ENCODE data around the gene NHERF2.
"Not testable (repeated sequence)": the region's sequence is repeated elsewhere in the genome, so short reads cannot be mapped to it uniquely, and the experiment has no call there.

Gene NHERF2

DNA sequence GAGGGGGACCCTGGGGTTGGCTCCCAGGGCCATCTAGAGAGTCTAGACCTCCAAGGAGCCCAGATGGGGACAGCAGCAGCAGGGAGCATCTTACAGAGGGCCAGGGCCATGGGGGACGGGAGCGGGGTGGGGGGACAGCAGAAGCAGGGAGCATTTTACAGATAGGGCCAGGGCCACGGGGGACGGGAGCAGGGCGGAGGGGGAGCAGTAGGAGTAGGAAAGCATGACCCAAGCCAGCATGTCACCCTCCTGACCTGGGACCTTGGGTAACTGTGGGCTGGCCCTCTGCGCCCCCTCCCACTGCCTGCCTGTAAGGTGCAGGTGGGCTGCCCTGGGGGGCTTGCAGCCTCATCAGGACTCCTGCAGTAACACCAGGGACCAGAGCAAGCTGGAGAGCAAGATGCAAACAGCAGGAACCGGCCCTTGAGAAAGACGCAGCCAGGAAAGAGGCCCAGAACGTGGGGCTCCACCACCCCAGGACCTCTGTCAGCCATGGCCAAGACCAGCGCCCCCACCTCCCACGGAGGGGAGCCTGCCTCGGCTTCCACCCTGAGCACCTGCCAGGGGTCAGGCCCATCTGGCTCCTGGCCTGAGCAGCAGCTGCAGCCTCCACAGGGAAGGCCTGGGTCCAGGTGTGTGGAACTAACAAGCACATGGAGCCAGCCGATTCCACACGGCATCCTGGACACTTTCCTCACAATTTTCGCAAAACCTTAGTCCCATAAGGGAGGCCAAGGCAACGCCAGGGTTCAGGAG, 19.4 kb upstream of the NHERF2 start:
- DNase-seq (ENCODE audit: low read depth in 2 of 2): no peak

DNA sequence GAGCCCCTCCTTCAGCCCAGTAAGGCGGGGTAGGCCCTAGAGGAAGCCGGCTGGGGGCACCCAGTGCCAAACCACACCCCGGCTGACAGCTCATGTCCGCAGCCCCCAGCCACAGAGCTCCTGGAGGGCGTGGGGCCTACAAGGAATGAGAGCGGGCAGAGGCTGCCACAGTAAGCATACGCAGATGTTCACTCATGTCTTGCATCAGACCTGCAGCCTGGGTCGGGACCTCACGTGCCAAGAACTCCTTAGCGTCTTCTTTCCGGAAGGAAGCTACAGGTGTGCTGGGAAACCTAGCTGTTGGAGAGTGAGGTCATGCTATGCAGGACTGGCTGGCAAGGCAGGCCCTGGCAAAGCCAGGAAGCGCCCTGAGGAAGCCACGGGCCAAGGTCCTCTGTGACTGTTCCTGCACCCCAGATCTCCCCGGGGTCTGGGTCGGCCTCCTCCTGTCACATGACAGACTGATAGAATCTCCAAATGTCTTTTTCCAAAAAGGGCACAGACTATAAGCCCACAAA, 18.6 kb upstream of the NHERF2 start:
- no peak for DNase-seq (ENCODE audit: low read depth in 2 of 2)

GRCh38 chr16:2008631-2009163, 18.0 kb upstream of the NHERF2 start:
- no peak for DNase-seq (ENCODE audit: low read depth in 2 of 2)

GRCh38 chr16:2009164-2009711, 17.5 kb upstream of the NHERF2 start:
- no peak for DNase-seq (ENCODE audit: low read depth in 2 of 2)

GRCh38 chr16:2009791-2010510, 16.8 kb upstream of the NHERF2 start, which contains the start of gene ZNF598:
Gene ZNF598, minus strand, starts transcription at chr16:2009821.
- DNase-seq (ENCODE audit: low read depth in 2 of 2): peak; percentile 52 to 56

- not testable (repeated sequence) for DNase-seq (ENCODE audit: low read depth in 2 of 2)
Measured at GRCh38 chr16:2011726-2012125, 15.0 kb upstream of the NHERF2 start.

DNA sequence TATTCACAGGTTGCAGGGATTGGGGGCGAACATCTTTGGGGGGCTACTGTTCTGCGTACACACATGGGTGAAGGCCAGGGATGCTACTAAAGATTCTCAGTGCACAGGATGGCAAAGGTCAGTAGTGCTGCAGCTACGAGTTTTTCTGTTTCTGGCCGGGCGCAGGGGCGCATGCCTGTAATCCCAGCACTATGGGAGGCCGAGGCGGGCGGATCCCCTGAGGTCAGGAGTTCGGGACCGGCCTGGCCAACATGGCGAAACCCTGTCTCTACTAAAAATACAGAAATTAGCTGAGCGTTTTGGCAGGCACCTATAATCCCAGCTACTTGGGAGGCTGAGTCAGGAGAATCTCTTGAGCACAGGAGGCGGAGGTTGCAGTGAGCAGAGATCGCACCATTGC, 13.2 kb upstream of the NHERF2 start:
- no peak for DNase-seq (ENCODE audit: low read depth in 2 of 2)

DNA sequence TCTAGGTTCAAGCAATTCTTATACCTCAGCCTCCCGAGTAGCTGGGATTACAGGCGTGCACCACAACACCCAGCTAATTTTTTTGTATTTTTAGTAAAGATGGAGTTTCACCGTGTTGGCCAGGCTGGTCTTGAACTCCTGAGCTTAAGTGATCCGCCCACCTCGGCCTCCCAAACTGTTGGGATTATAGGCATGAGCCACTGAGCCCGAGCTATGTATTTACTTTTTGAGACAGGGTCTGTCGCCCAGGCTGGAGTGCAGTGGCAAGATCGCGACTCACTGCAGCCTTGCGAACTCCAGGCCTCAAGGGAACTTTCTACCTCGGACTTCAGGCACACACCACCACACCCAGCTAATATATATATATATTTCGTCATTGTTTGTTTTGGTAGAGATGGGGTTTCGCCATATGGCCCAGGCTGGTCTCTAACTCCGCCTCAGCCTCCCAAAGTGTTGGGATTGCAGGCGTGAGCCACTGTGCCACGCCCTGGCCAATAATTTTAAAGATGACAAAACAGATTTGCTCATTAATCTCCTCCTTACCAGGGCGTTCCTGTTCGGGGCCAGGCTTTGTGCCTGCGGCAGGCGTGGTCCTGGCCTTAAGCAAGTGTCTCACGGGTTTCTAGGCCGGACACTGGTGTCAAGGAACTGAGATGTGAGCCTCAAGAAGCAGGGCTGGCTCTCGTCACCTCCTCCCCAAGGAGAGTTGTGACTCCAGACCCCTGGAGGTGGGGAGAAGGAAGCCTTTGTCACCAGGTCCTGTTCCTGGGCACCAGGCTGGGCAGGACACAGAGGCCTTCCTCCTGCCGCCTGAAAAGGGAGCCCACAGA, 11.4 kb upstream of the NHERF2 start:
- no peak for DNase-seq (ENCODE audit: low read depth in 2 of 2)

GRCh38 chr16:2015947-2016208, 10.8 kb upstream of the NHERF2 start:
- no peak for DNase-seq (ENCODE audit: low read depth in 2 of 2)

- DNase-seq (ENCODE audit: low read depth in 2 of 2): no peak
Measured at GRCh38 chr16:2016407-2016922, 10.2 kb upstream of the NHERF2 start.

DNA sequence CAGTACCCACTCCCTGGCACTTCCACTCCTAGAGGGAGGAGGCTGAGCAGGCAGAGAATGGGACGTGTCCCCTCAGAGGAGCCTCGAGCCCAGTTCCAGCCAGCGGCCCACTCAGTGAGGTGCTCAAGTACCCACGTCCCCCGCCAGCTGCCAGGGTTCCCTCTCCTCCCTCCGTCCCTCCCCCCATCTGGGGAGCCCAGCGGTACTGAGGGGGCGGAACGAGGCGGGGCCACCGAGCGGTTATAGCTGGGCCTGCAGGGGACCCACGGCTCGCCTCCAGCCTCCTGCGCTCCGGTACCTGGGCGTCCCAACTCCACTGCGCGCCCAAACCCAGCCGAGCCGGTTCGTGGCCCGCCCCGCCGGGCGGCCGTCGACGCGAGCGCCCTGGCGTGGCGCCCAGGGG, 7.2 kb upstream of the NHERF2 start, which contains the start of gene NPW:
Gene NPW (plus strand): TSS at position 268 of the 403 bp plus-strand sequence.
- no peak for DNase-seq (ENCODE audit: low read depth in 2 of 2)

DNA sequence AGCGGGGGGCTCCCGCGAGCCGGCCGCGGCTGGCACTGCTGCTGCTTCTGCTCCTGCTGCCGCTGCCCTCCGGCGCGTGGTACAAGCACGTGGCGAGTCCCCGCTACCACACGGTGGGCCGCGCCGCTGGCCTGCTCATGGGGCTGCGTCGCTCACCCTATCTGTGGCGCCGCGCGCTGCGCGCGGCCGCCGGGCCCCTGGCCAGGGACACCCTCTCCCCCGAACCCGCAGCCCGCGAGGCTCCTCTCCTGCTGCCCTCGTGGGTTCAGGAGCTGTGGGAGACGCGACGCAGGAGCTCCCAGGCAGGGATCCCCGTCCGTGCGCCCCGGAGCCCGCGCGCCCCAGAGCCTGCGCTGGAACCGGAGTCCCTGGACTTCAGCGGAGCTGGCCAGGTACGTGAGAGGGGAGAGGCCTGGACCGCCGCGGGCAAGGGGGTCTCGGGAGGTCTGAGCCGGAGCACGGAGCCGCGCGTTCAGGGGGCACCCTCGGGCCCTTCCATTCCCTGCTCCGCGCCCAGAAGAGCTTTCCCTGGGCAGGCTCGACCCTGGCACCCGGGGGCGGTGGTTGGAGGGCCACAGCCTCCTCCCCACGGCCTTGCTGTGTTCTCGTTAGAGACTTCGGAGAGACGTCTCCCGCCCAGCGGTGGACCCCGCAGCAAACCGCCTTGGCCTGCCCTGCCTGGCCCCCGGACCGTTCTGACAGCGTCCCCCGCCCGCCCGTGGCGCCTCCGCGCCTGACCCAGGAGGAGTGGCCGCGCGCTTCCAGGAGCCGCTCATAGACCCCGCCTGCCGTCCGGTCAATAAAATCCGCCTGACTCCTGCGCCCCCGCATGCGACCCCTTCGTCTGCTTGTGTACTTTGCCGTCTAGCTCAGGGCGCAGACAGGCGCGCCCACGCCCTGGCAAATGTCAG, 6.5 kb upstream of the NHERF2 start:
- no peak for DNase-seq (ENCODE audit: low read depth in 2 of 2)

- DNase-seq (ENCODE audit: low read depth in 2 of 2): no peak
Measured at GRCh38 chr16:2022723-2023091, 4.0 kb upstream of the NHERF2 start.

DNA sequence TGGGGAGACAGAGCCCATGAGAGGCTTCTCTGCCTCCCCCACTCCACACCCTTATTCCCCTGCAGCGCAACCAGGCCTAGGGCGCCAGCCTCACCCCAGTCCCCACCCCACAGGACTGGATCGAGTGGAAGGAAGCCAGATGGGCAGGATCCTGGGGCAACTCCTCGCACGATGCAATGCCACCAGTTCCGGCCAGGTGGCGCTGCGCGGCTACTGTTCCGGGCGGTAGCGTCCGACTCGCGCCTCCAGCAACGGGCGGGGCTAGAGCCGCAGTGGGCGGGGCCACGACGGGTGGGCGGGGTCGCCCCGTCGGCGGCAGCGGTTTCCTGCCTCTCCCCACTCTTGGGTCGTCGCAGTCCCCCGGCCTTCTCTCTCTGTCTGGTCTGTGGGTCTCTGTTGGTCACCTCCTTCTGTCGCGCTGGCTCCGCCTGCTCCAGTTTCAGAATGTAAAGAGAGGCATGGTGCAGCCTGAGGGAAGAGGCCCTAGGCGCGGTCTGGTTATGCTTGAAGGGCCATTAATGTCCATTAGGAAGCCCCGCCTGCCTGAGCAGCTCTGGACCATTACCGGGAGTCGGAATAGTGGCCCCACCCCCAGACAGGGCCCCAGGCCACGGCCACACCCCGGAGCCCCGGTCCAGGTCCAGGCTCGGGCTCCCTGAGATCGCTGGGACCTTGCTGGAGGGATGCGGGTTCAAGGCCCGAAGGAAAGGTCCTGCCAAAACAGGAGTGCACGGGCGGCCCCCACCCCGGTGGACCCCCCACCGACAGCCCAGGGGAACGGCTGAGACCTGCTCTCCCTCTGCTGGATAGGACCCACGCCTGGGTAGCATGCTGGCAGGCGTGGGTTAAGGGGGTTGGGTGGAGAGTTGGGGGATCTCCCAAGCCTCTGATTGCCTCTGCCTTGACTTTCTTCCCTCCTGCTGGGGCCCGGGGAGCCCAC, 3.3 kb upstream of the NHERF2 start:
- peak; percentile 84 to 92 for DNase-seq (ENCODE audit: low read depth in 2 of 2)

GRCh38 chr16:2024032-2024420, 2.7 kb upstream of the NHERF2 start:
- no peak for DNase-seq (ENCODE audit: low read depth in 2 of 2)

GRCh38 chr16:2025251-2025650, 1.5 kb upstream of the NHERF2 start:
- DNase-seq (ENCODE audit: low read depth in 2 of 2): no peak

- no peak for DNase-seq (ENCODE audit: low read depth in 2 of 2)
Measured at GRCh38 chr16:2025878-2026460, 733 bp upstream of the NHERF2 start.

- no peak for DNase-seq (ENCODE audit: low read depth in 2 of 2)
Measured at GRCh38 chr16:2027024-2028010, 615 bp downstream of the NHERF2 start.
